Thyroid gland (tissue), 4 donors: ENCODE data around the gene LRP1.

Source experiments
- CTCF ChIP-seq, 6 experiments: fragments of 200-600 bp in 3 of 6; fragments of 450-650 bp in 3 of 6; sonication (generic) in 3 of 6; IDR thresholded peaks; one replicate each; pipeline ENCODE4 v1.5.1; 2016 to 2019; ENCODE audit warnings: antibody characterized with exemption in 6 of 6, mild to moderate bottlenecking in 2 of 6, inconsistent platforms in 1 of 6, moderate library complexity in 1 of 6
- POLR2A ChIP-seq, 2 donors: fragments of 450-650 bp; IDR thresholded peaks; one replicate each; pipeline ENCODE4 v1.6.1; 2017; ENCODE audit warnings: antibody characterized with exemption in 2 of 2, mild to moderate bottlenecking in 2 of 2, moderate library complexity in 1 of 2

GRCh38 chr12:57087691-57088353 is 40.5 kb upstream of the LRP1 start:
- TF ChIP-seq CTCF (IDR thresholded peaks at IDR 0.05) (peak in 1 of 6 experiments; percentile 3), POLR2A (IDR thresholded peaks at IDR 0.05) (peak in 1 of 2 donors; percentile 63)
